Measurements from ENCODE around the gene TPM4.
"Not testable (repeated sequence)": the region's sequence is repeated elsewhere in the genome, so short reads cannot be mapped to it uniquely, and the experiment has no call there.

The TPM4 gene

GRCh38 chr19:16088351-16089009 lies 12.2 kb downstream of the TPM4 start:
- Mint-ChIP-seq H3K27ac (peak overlapping the region; percentile 59), H3K36me3 (ENCODE audit: low read depth) (peaks cover 100% of the 10 kb centered on the region), H3K4me1 (ENCODE audit: low read depth) (peaks cover 44% of the 10 kb centered on the region), H3K27me3 (no peaks in the 10 kb centered on the region), H3K4me3 (no peak overlapping the region), H3K9me3 (no peaks in the 10 kb centered on the region)
- intact Hi-C loops (cut with micrococcal nuclease) = no loop called here

- intact Hi-C loops (cut with micrococcal nuclease) = no loop called here
- H3K36me3 Mint-ChIP-seq (ENCODE audit: low read depth) = peaks cover 100% of the 10 kb centered on the region
- peak overlapping the region; percentile 59 for H3K27ac Mint-ChIP-seq
- H3K9me3 Mint-ChIP-seq = no peaks in the 10 kb centered on the region
- peaks cover 41% of the 10 kb centered on the region for H3K4me1 Mint-ChIP-seq (ENCODE audit: low read depth)
- no peaks in the 10 kb centered on the region for H3K27me3 Mint-ChIP-seq
- no peak overlapping the region for H3K4me3 Mint-ChIP-seq
Measured at GRCh38 chr19:16089010-16089846, 12.9 kb downstream of the TPM4 start.

- Mint-ChIP-seq H3K9me3 (no peaks in the 10 kb centered on the region), H3K4me1 (ENCODE audit: low read depth) (peaks cover 21% of the 10 kb centered on the region), H3K4me3 (no peak overlapping the region), H3K27me3 (no peaks in the 10 kb centered on the region), H3K27ac (no peak overlapping the region), H3K36me3 (ENCODE audit: low read depth) (peaks cover 100% of the 10 kb centered on the region)
- intact Hi-C loops (cut with micrococcal nuclease) = no loop called here
Measured at GRCh38 chr19:16091546-16092475, 15.5 kb downstream of the TPM4 start.

GRCh38 chr19:16094360-16095070 lies 18.2 kb downstream of the TPM4 start:
- H3K4me3 Mint-ChIP-seq = no peak overlapping the region
- peaks cover 15% of the 10 kb centered on the region for H3K4me1 Mint-ChIP-seq (ENCODE audit: low read depth)
- H3K9me3 Mint-ChIP-seq = no peaks in the 10 kb centered on the region
- peaks cover 100% of the 10 kb centered on the region for H3K36me3 Mint-ChIP-seq (ENCODE audit: low read depth)
- H3K27ac Mint-ChIP-seq = peak overlapping the region; percentile 12
- intact Hi-C loops (cut with micrococcal nuclease) = no loop called here
- H3K27me3 Mint-ChIP-seq = no peaks in the 10 kb centered on the region

GRCh38 chr19:16095071-16095571 lies 18.8 kb downstream of the TPM4 start:
- no peak overlapping the region for H3K4me3 Mint-ChIP-seq
- no peaks in the 10 kb centered on the region for H3K27me3 Mint-ChIP-seq
- H3K27ac Mint-ChIP-seq = peak overlapping the region; percentile 12
- no peaks in the 10 kb centered on the region for H3K9me3 Mint-ChIP-seq
- intact Hi-C loops (cut with micrococcal nuclease) = no loop called here
- peaks cover 15% of the 10 kb centered on the region for H3K4me1 Mint-ChIP-seq (ENCODE audit: low read depth)
- H3K36me3 Mint-ChIP-seq (ENCODE audit: low read depth) = peaks cover 100% of the 10 kb centered on the region

GRCh38 chr19:16096280-16096855 lies 20.1 kb downstream of the TPM4 start:
- Mint-ChIP-seq H3K9me3 (no peaks in the 10 kb centered on the region), H3K4me1 (ENCODE audit: low read depth) (peaks cover 15% of the 10 kb centered on the region), H3K36me3 (ENCODE audit: low read depth) (peaks cover 100% of the 10 kb centered on the region), H3K27ac (peak overlapping the region; percentile 62), H3K27me3 (no peaks in the 10 kb centered on the region), H3K4me3 (no peak overlapping the region)
- intact Hi-C loops (cut with micrococcal nuclease) = no loop called here

GRCh38 chr19:16098416-16098768 lies 22.1 kb downstream of the TPM4 start:
- Mint-ChIP-seq H3K4me1 (ENCODE audit: low read depth) (peaks cover 18% of the 10 kb centered on the region), H3K4me3 (no peak overlapping the region), H3K9me3 (no peaks in the 10 kb centered on the region), H3K36me3 (ENCODE audit: low read depth) (peaks cover 100% of the 10 kb centered on the region), H3K27ac (no peak overlapping the region), H3K27me3 (no peaks in the 10 kb centered on the region)
- intact Hi-C loops (cut with micrococcal nuclease) = no loop called here

GRCh38 chr19:16098821-16099220 lies 22.5 kb downstream of the TPM4 start:
- intact Hi-C loops (cut with micrococcal nuclease) = no loop called here
- Mint-ChIP-seq H3K9me3 (no peaks in the 10 kb centered on the region), H3K27me3 (no peaks in the 10 kb centered on the region), H3K4me1 (ENCODE audit: low read depth) (peaks cover 19% of the 10 kb centered on the region), H3K36me3 (ENCODE audit: low read depth) (peaks cover 100% of the 10 kb centered on the region), H3K27ac (no peak overlapping the region), H3K4me3 (no peak overlapping the region)

DNA sequence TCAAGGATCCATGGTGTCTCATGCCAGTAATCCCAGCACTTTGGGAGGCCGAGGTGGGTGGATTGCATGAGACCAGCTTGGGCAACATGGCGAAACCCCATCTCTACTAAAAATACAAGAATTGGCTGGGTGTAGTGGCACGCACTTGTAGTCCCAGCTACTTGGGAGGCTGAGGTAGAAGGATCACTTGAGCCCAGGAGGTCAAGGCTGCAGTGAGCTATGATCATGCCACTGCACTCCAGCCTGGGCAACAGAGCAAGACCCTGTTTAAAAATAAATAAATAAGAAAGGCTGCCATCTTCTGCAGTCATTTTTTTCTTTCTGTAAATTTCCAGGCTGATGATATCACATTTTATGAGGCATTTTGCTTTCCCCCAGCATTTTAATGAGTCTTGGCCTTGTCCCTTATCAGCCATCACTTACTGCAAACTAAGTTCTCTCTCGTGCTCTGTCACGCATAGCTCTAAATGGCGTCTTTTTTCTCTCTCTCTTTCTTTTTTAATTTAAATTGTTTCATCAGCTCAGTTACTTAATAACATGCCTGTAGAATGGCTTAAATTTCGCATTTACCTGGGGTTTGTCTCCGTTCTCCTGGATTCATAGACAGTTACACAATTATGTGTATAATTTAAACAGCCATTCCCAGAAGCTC lies 23.1 kb downstream of the TPM4 start:
- H3K27ac Mint-ChIP-seq; H3K27me3 Mint-ChIP-seq; intact Hi-C loops (cut with micrococcal nuclease); H3K9me3 Mint-ChIP-seq; H3K4me3 Mint-ChIP-seq: not testable (repeated sequence)
- peaks cover 96% of the 10 kb centered on the region for H3K36me3 Mint-ChIP-seq (ENCODE audit: low read depth)
- peaks cover 25% of the 10 kb centered on the region for H3K4me1 Mint-ChIP-seq (ENCODE audit: low read depth)

GRCh38 chr19:16100524-16100923 lies 24.2 kb downstream of the TPM4 start:
- no peak overlapping the region for H3K27ac Mint-ChIP-seq
- peaks cover 85% of the 10 kb centered on the region for H3K36me3 Mint-ChIP-seq (ENCODE audit: low read depth)

GRCh38 chr19:16104722-16105121 lies 28.4 kb downstream of the TPM4 start:
- H3K27ac Mint-ChIP-seq = peak overlapping the region; percentile 68
- intact Hi-C loops (cut with micrococcal nuclease) = no loop called here
- H3K4me1 Mint-ChIP-seq (ENCODE audit: low read depth) = peaks cover 36% of the 10 kb centered on the region
- H3K9me3 Mint-ChIP-seq = no peaks in the 10 kb centered on the region
- H3K4me3 Mint-ChIP-seq = no peak overlapping the region
- peaks cover 43% of the 10 kb centered on the region for H3K36me3 Mint-ChIP-seq (ENCODE audit: low read depth)
- no peaks in the 10 kb centered on the region for H3K27me3 Mint-ChIP-seq

More at GRCh38 chr19:16100524-16100923, 24.2 kb downstream of the TPM4 start:
- Mint-ChIP-seq H3K4me1 (ENCODE audit: low read depth) (peaks cover 35% of the 10 kb centered on the region), H3K27me3 (no peaks in the 10 kb centered on the region), H3K4me3 (no peak overlapping the region), H3K9me3 (no peaks in the 10 kb centered on the region)
- intact Hi-C loops (cut with micrococcal nuclease) = no loop called here

DNA sequence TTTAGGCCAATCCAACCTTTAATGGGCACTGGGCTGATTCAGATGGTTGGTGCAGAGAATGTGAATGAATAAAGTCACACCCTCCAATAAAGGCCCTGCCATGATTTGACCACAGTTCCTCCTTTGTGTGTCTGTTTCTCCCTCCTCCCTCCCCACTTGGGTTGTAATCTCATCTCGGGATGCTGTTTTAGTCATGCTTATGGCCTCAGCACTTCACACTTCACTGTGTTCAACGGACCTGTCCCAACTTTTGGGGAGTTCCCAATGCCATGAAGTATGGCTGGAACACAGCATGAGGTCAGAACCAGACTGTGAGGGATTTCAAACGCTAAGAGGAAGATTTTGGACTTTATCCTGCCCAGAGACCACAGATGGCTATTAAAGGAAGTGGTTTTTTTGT lies 29.8 kb downstream of the TPM4 start:
- H3K27me3 Mint-ChIP-seq = no peaks in the 10 kb centered on the region
- peaks cover 29% of the 10 kb centered on the region for H3K36me3 Mint-ChIP-seq (ENCODE audit: low read depth)
- peak overlapping the region; percentile 15 for H3K27ac Mint-ChIP-seq
- H3K4me1 Mint-ChIP-seq (ENCODE audit: low read depth) = peaks cover 36% of the 10 kb centered on the region
- intact Hi-C loops (cut with micrococcal nuclease) = no loop called here
- no peak overlapping the region for H3K4me3 Mint-ChIP-seq
- H3K9me3 Mint-ChIP-seq = no peaks in the 10 kb centered on the region
